Activated naive CD4-positive, alpha-beta T cell treated with anti-CD3 and anti-CD28 coated beads, Interleukin-2, amount 50 U/mL, for 72 hours (primary cell): Measurements from ENCODE around the gene C1orf21. TPM values are rescaled to one million over a fixed set of nuclear protein-coding genes. Genes with fewer than 3 reads are reported as not detected.
"Not testable (repeated sequence)": the region's sequence is repeated elsewhere in the genome, so short reads cannot be mapped to it uniquely, and the experiment has no call there.

Source experiments
- ATAC-seq, 2 donors: fragments of 150-1000 bp; cut with Tn5 transposase; 2 replicates each; pipeline ENCODE4 v1.10.0; 2021; ENCODE audit warnings: mild to moderate bottlenecking in 2 of 2, moderate library complexity in 2 of 2
- DNase-seq, 2 donors: peaks; one replicate each; pipeline ENCODE4 v3.0.0; 2021 to 2022; ENCODE audit warnings: low spot score in 2 of 2
- H3K27ac Mint-ChIP-seq, 2 donors: one replicate each; pipeline ENCODE4 v1.8.0; 2022; ENCODE audit warnings: mild to moderate bottlenecking in 2 of 2, mixed read lengths in 2 of 2
- H3K36me3 Mint-ChIP-seq, 2 donors: one replicate each; pipeline ENCODE4 v1.8.0; 2022; ENCODE audit warnings: mixed read lengths in 2 of 2
- H3K9me3 Mint-ChIP-seq, 2 donors: one replicate each; pipeline ENCODE4 v1.8.0; 2022; ENCODE audit warnings: mixed read lengths in 2 of 2
- total RNA-seq, 2 donors: library from RNA; stranded (reverse); gene quantifications; one replicate each; pipeline ENCODE4 v1.2.3, GENCODE V29; 2022

The C1orf21 gene
- total RNA-seq, 2 donors from 2014 or later, result 2.2 to 2.3 TPM

DNA sequence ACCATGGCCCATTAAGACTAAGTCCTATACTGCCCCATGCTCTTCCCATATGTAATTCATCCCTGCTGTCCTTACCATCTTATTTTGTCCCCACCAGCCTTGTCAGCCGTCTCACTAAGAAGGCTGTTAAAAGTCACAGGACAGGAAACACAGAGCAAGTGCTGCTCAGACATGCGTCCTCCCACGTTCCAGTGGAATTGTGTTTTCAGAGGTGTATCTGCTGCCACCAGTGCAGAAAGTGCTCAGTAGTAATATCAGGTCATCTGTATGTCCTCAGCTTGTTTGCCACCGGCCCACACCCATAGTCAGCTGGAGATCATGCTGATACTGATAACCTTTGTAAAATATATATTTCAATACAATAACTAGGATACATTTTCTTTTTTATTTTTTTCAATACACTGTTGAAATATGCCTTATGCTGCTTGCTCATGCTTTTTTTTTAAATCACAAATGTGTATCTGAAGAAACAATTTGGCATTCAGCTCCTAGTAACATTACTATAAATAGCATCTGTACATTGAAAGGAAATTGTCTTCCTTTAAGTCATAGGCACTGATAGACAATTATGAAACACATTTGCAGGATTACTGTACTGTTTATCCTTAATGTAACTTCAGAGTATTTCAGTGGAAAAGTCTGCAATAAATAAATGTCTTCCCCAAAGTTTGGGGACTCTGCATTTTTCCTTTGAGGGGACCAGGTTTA is 211.0 kb downstream of the C1orf21 start:
- H3K9me3 Mint-ChIP-seq, result no peaks in the 10 kb centered on the region
- no peaks in the 10 kb centered on the region for H3K36me3 Mint-ChIP-seq
- no peak for ATAC-seq
- H3K27ac Mint-ChIP-seq, result no peak overlapping the region
- DNase-seq, result no peak

- Mint-ChIP-seq H3K9me3 (no peaks in the 10 kb centered on the region), H3K27ac (no peak overlapping the region), H3K36me3 (no peaks in the 10 kb centered on the region)
- ATAC-seq (no peak), DNase-seq (no peak)
These were observed 211.8 kb downstream of the C1orf21 start for GRCh38 chr1:184598403-184599193.

GRCh38 chr1:184604152-184604900 is 217.5 kb downstream of the C1orf21 start:
- H3K9me3 Mint-ChIP-seq, result no peaks in the 10 kb centered on the region
- no peak overlapping the region for H3K27ac Mint-ChIP-seq
- ATAC-seq (no peak), DNase-seq (no peak)
- H3K36me3 Mint-ChIP-seq, result no peaks in the 10 kb centered on the region

GRCh38 chr1:184605941-184606340 is 219.1 kb downstream of the C1orf21 start:
- Mint-ChIP-seq H3K9me3 (no peaks in the 10 kb centered on the region), H3K36me3 (no peaks in the 10 kb centered on the region), H3K27ac (no peak overlapping the region)
- no peak for DNase-seq
- ATAC-seq, result no peak

GRCh38 chr1:184606786-184607185 is 220.0 kb downstream of the C1orf21 start:
- no peak overlapping the region for H3K27ac Mint-ChIP-seq
- H3K36me3 Mint-ChIP-seq, result no peaks in the 10 kb centered on the region
- DNase-seq (no peak), ATAC-seq (no peak)
- no peaks in the 10 kb centered on the region for H3K9me3 Mint-ChIP-seq

GRCh38 chr1:184608581-184608980 is 221.8 kb downstream of the C1orf21 start:
- Mint-ChIP-seq H3K9me3 (no peaks in the 10 kb centered on the region), H3K36me3 (no peaks in the 10 kb centered on the region), H3K27ac (no peak overlapping the region)
- DNase-seq (no peak), ATAC-seq (no peak)

DNA sequence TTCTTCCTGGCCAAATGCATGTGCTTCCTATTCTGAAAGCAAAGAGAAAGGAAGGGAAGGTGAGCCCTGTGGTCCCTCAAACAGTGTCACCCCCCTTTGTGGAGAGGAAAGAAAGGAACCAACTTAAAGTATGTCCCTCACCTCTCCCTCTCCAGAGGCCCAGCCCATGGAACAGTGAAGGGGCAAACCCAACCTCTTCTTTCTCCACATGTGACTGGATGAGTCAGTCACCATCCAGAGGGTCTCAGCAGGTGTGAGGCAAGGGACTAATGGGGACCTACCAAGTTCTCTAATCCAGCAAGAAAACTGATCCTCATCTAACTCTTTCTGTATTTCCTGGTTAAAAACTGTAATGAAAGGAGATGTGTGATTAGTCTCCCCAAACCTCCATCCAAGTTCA is 222.2 kb downstream of the C1orf21 start:
- Mint-ChIP-seq H3K36me3 (no peaks in the 10 kb centered on the region), H3K27ac (no peak overlapping the region), H3K9me3 (no peaks in the 10 kb centered on the region)
- DNase-seq (no peak), ATAC-seq (no peak)

DNA sequence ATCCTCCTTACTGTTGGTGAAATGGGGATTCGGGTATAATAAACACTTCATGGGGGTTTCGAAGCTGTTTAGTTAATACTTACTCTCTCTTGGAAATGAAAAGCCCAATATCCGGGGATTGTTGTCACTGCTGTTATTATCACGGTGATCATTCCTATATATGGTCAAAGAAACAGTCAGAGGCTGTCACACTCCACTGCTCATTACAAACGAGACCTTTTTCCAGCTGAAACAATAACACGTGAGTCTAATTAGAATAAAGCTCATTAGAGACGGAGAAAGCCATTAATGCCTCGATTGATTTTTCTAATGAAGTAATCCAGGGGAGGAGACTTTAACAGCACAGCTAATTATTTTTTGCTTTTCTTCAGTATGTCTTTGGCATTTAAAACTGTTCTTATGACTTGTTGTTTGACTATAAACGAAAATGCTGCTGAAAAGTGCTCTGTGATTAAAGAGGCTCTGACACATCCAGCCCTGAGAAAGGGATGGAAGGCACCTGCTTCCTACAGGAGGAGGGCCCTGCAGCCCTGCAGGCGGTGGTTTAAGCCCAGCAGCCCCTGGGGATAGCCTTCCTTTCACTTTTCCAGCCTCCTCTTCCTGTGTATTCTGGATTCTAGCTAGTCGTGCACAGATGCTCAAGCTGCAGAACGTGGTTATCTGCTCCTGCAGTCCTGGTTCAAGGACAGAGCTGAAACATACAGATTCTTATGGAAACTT is 224.2 kb downstream of the C1orf21 start:
- Mint-ChIP-seq H3K27ac (no peak overlapping the region), H3K9me3 (no peaks in the 10 kb centered on the region), H3K36me3 (no peaks in the 10 kb centered on the region)
- ATAC-seq, result no peak
- DNase-seq, result no peak

DNA sequence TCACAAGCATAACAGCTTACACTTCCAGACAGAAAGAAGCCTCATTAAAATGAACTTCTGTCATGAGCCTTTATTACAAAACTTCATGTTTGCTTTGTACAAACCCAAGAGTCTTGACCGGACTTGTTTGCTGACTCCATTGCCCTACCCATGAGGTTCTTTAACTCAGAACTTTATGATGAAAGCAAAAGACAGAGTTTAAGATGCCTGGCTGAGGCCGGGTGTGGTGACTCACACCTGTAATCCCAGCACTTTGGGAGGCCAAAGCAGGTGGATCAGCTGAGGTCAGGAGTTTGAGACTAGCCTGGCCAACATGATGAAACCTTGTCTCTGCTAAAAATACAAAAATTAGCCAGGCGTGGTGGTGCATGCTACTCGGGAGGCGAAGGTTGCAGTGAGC is 225.4 kb downstream of the C1orf21 start:
- not testable (repeated sequence) for H3K36me3 Mint-ChIP-seq, H3K9me3 Mint-ChIP-seq, ATAC-seq, DNase-seq, H3K27ac Mint-ChIP-seq

DNA sequence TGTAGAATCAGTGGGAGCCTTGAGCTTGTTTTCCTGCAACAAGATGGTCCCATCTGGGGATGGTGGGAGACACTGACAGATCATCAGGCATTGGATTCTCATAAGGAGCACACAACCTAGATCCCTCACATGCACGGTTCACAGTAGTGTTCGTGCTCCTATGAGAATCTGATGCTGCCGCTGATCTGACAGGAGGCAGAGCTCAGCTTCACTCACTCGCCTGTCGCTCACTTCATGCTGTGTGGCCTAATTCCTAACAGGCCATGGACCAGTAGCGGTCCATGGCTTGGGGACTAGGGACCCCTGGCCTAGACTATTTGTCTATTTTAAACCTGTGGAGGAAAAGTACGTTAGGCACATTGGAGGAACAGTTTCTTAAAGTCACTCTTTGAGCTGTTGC is 227.8 kb downstream of the C1orf21 start:
- DNase-seq, result no peak
- ATAC-seq, result no peak
- H3K36me3 Mint-ChIP-seq, result no peaks in the 10 kb centered on the region
- H3K9me3 Mint-ChIP-seq, result no peaks in the 10 kb centered on the region
- H3K27ac Mint-ChIP-seq, result no peak overlapping the region

GRCh38 chr1:184615301-184615700 is 228.5 kb downstream of the C1orf21 start:
- ATAC-seq (no peak), DNase-seq (no peak)
- H3K9me3 Mint-ChIP-seq, result no peaks in the 10 kb centered on the region
- H3K36me3 Mint-ChIP-seq, result no peaks in the 10 kb centered on the region
- H3K27ac Mint-ChIP-seq, result no peak overlapping the region

DNA sequence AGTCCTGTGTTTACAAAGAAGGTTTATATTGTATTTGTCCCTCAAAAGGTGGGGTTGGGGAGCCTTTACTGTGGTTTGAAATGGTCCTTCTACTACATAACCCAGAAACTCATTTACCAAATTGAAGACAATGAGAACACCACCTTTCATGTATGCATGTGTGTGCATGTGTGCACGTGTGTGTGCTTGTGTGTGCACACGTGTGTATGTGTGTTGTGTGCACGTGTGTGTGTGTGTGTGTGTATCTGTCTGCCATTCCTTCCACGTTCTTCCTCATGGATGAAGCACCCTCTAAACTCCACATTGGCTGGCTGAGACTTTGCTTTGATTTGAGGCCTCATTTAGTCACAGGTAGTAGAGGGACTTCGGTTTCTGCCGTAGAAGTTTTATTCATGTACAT is 229.7 kb downstream of the C1orf21 start:
- Mint-ChIP-seq H3K36me3 (no peaks in the 10 kb centered on the region), H3K9me3 (no peaks in the 10 kb centered on the region), H3K27ac (no peak overlapping the region)
- no peak for DNase-seq
- no peak for ATAC-seq

DNA sequence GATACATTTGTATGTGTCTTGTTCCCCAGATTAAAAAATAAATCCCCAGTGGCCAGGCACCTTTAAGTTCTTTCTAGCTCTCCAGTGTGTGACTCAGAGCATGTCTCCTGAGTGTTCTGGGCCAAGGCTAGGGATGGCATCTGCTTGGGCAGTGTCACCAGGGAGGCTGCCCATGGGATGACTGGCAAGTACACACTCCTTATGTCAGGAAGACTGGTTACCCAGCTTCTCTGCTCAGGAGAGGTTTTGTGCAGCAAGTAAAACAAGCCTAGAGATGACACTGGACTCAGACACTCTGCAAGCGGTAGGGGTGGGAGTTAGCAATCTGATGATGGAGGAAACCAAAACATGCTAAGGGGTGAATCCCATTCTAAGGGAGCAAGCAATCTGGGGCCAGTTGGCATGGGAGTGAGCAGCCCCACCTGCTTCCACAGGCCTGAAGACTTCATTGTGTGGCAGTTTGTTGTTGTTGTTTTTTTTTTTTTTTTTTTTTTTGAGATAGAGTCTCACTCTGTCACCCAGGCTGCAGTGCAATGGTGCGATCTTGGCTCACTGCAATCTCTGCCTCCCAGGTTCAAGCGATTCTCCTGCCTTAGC is 230.7 kb downstream of the C1orf21 start:
- ATAC-seq (no peak), DNase-seq (no peak)
- H3K9me3 Mint-ChIP-seq, result no peaks in the 10 kb centered on the region
- H3K36me3 Mint-ChIP-seq, result no peaks in the 10 kb centered on the region
- H3K27ac Mint-ChIP-seq, result no peak overlapping the region

DNA sequence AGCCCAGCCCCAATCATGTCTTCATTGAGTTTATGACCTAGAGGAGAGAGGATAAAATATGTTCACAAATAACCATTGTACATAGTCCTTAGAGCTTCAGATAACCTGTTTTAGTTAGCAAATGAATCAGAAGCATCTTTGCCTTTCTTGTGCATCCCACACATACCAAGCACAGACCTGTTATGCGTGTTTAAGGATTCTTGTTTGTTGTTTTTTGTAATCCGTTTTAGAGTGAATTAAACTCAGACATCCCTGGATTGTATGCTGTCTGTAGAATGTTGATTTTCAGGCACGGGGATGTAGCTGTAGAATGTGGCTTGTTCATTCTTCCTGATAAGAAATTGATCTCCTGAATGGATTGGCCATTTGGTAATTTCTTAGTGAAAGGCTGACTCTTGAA is 232.0 kb downstream of the C1orf21 start:
- Mint-ChIP-seq H3K27ac (no peak overlapping the region), H3K36me3 (no peaks in the 10 kb centered on the region), H3K9me3 (no peaks in the 10 kb centered on the region)
- DNase-seq (no peak), ATAC-seq (no peak)

GRCh38 chr1:184620469-184620868 is 233.6 kb downstream of the C1orf21 start:
- DNase-seq (no peak), ATAC-seq (no peak)
- Mint-ChIP-seq H3K9me3 (no peaks in the 10 kb centered on the region), H3K27ac (no peak overlapping the region), H3K36me3 (no peaks in the 10 kb centered on the region)

GRCh38 chr1:184621260-184621659 is 234.4 kb downstream of the C1orf21 start:
- Mint-ChIP-seq H3K36me3 (no peaks in the 10 kb centered on the region), H3K9me3 (no peaks in the 10 kb centered on the region), H3K27ac (no peak overlapping the region)
- ATAC-seq, result no peak
- no peak for DNase-seq
